HepG2 (cell line): ENCODE results near the gene SRRM3. TPM values are rescaled to one million over a fixed set of nuclear protein-coding genes. Genes with fewer than 3 reads are reported as not detected.

ENCODE experiments used
- BCL6 ChIP-seq: IDR thresholded peaks from 2 replicates; pipeline ENCODE4 v1.6.1; 2016; ENCODE audit warnings: missing genetic modification reagents, missing compliant biosample characterization
- CENPT ChIP-seq: sonication (generic); formaldehyde crosslinking; IDR thresholded peaks from 2 replicates; pipeline ENCODE4 v1.8.0; 2022; ENCODE audit warnings: low read depth, mild to moderate bottlenecking, moderate library complexity, missing genetic modification reagents
- CERS6 ChIP-seq: sonication (generic); formaldehyde crosslinking; IDR thresholded peaks from 2 replicates; pipeline ENCODE4 v1.5.0; 2020; ENCODE audit warnings: missing genetic modification reagents
- CREB3 ChIP-seq: sonication (generic); formaldehyde crosslinking; IDR thresholded peaks from 2 replicates; pipeline ENCODE4 v1.5.0; 2020; ENCODE audit warnings: missing genetic modification reagents
- FOXK1 ChIP-seq: sonication (generic); formaldehyde crosslinking; IDR thresholded peaks from 2 replicates; pipeline ENCODE4 v1.4.0; 2020; ENCODE audit warnings: low read depth, missing genetic modification reagents, borderline replicate concordance
- GLI4 ChIP-seq: sonication (generic); formaldehyde crosslinking; IDR thresholded peaks from 2 replicates; pipeline ENCODE4 v1.5.1; 2020; ENCODE audit warnings: missing genetic modification reagents, mild to moderate bottlenecking, moderate library complexity, borderline replicate concordance
- HOXA7 ChIP-seq: sonication (generic); formaldehyde crosslinking; IDR thresholded peaks from 2 replicates; pipeline ENCODE4 v1.8.1; 2022; ENCODE audit warnings: mild to moderate bottlenecking, missing genetic modification reagents, moderate library complexity
- NR1H2 ChIP-seq: sonication (generic); formaldehyde crosslinking; IDR thresholded peaks from 2 replicates; pipeline ENCODE4 v1.8.1; 2022; ENCODE audit warnings: low read depth, missing genetic modification reagents, borderline replicate concordance
- PRDM15 ChIP-seq: sonication (generic); formaldehyde crosslinking; IDR thresholded peaks from 2 replicates; pipeline ENCODE4 v1.4.0; 2020; ENCODE audit warnings: missing genetic modification reagents
- RBM22 ChIP-seq: fragments of 200-400 bp; formaldehyde crosslinking; optimal IDR thresholded peaks from 2 replicates; pipeline ENCODE3; 2017; ENCODE audit warnings: mild to moderate bottlenecking, low read length, moderate library complexity
- TFDP2 ChIP-seq: sonication (generic); formaldehyde crosslinking; IDR thresholded peaks from 2 replicates; pipeline ENCODE4 v1.4.0; 2020; ENCODE audit warnings: missing genetic modification reagents
- ZFAT ChIP-seq: sonication (generic); formaldehyde crosslinking; conservative IDR thresholded peaks from 2 replicates; pipeline ENCODE4 v1.8.1; 2023; ENCODE audit warnings: missing genetic modification reagents, inconsistent platforms
- ZNF282 ChIP-seq: fragments of 450-650 bp; IDR thresholded peaks from 2 replicates; pipeline ENCODE4 v1.6.1; 2018; ENCODE audit not compliant: partially characterized antibody
- ZNF580 ChIP-seq: IDR thresholded peaks from 2 replicates; pipeline ENCODE4 v1.6.1; 2016; ENCODE audit warnings: low read depth, borderline replicate concordance
- ZNF615 ChIP-seq: sonication (generic); formaldehyde crosslinking; IDR thresholded peaks from 2 replicates; pipeline ENCODE4 v1.5.0; 2020; ENCODE audit warnings: mild to moderate bottlenecking, missing genetic modification reagents, borderline replicate concordance
- ZSCAN5A ChIP-seq: sonication (generic); formaldehyde crosslinking; IDR thresholded peaks from 2 replicates; pipeline ENCODE4 v1.8.0; 2022; ENCODE audit warnings: mild to moderate bottlenecking, missing genetic modification reagents, borderline replicate concordance
- polyA plus RNA-seq, 8 experiments: library from polyadenylated mRNA; depleted of rRNA in 3 of 8; stranded (reverse) in 7 of 8; unstranded in 1 of 8; fragments of >200 nt; fragmentation: Illumina TruSeq in 4 of 8; extraction: Trizol in 4 of 8; gene quantifications; 2 replicates each; pipeline versions ENCODE4 v1.2.1 to v1.2.3, GENCODE V29; 2011 to 2016; ENCODE audit warnings: low read depth in 4 of 8, missing spikeins in 1 of 8, mixed read lengths in 1 of 8; ENCODE audit not compliant: insufficient read depth in 1 of 8
- total RNA-seq, 5 experiments: library from RNA; depleted of rRNA; stranded (reverse); fragments of >200 nt; fragmentation: Illumina TruSeq; extraction: Trizol; gene quantifications; 2 replicates each; pipeline ENCODE4 v1.2.3, GENCODE V29; 2016; ENCODE audit warnings: low read depth in 1 of 5

Gene SRRM3
- total and polyA plus RNA-seq, 2 of the 13 experiments (the other 11 are each of a cell fraction or from before 2014, with no cell fraction given) = 0.13 to 0.54 TPM

- TF ChIP-seq CREB3 (CRISPR knock-in tag) (peak; percentile 95), ZNF615 (CRISPR knock-in tag) (peak; percentile 73; the same call in 1 of the 2 replicates), TFDP2 (peak; percentile 79), RBM22 (no peak), CENPT (CRISPR knock-in tag) (peak; percentile 94), PRDM15 (CRISPR knock-in tag) (peak; percentile 59; the same call in 1 of the 2 replicates), ZFAT (CRISPR knock-in tag) (peak; percentile 77; the same call in 1 of the 2 replicates), FOXK1 (CRISPR knock-in tag) (peak; percentile 79; the same call in 1 of the 2 replicates), NR1H2 (CRISPR knock-in tag) (0 out of 2 replicates have a peak, but pooled peaks have one; percentile 55), HOXA7 (peak; percentile 90), ZSCAN5A (CRISPR knock-in tag) (peak; percentile 88; the same call in 1 of the 2 replicates), CERS6 (CRISPR knock-in tag) (peak; percentile 89; the same call in 1 of the 2 replicates), ZNF580 (CRISPR knock-in tag) (peak; percentile 95), ZNF282 (no peak), BCL6 (peak; percentile 78), GLI4 (CRISPR knock-in tag) (peak; percentile 86; the same call in 1 of the 2 replicates)
These were observed at the start of gene SRRM3 (continued) for GRCh38 chr7:76201732-76202665.
